ENCODE data around the gene IFT27. TPM values are rescaled to one million over a fixed set of nuclear protein-coding genes. Genes with fewer than 3 reads are reported as not detected.

The IFT27 gene
- total RNA-seq (2022) (8.3 and 9.2 TPM in 2 replicates), Bru-seq, nascent RNA (percentile 42 among the genes with signal in this experiment), BruChase-seq, experiment 1, labeled RNA remaining after a 2-hour chase (percentile 50 among the genes with signal in this experiment), BruChase-seq, experiment 2, labeled RNA remaining after a 6-hour chase (percentile 48 among the genes with signal in this experiment)
- long read RNA-seq, transcript IFT27-205 (7 exons, 1,095 nt): major isoform, 13 of 18 reads
- long read RNA-seq, partial matches to known transcripts: 1 of 18 reads
- long read RNA-seq, other reads (novel, unspliced or antisense): 4 of 18 reads

GRCh38 chr22:36775964-36776669 is at the start of gene IFT27:
Gene IFT27, minus strand, starts transcription at chr22:36776119. Its CDS starts 412 bp downstream, at chr22:36775707.
- POLR2A ChIA-PET: interaction anchor here (0.6 to 0.9 kb wide), 3 partner anchors 146 to 548 kb away, joined by 3 to 4 read pairs (median 3); no protein-coding TSS in a partner anchor

GRCh38 chr22:36824655-36825054 is 48.7 kb upstream of the IFT27 start:
- Mint-ChIP-seq H3K36me3 (ENCODE audit: insufficient read depth, unreplicated experiment) (no peaks in the 10 kb centered on the region), H3K4me1 (ENCODE audit: low read depth, unreplicated experiment) (no peaks in the 10 kb centered on the region), H3K4me3 (ENCODE audit: unreplicated experiment) (no peak overlapping the region), H3K27me3 (ENCODE audit: insufficient read depth, unreplicated experiment) (peaks cover 20% of the 10 kb centered on the region), H3K27ac (ENCODE audit: unreplicated experiment) (no peak overlapping the region), H3K9me3 (ENCODE audit: unreplicated experiment) (no peaks in the 10 kb centered on the region)
- peaks cover 1% of the 10 kb centered on the region; the same call in 1 of the 2 replicates for H3K27me3 ChIP-seq (replicated peaks; ENCODE audit: control insufficient read depth, insufficient read depth, low read length)
- DNase-seq: no peak
- H3K9me3 ChIP-seq: no peaks in the 10 kb centered on the region
- no peaks in the 10 kb centered on the region for H3K4me1 ChIP-seq
- ChIA-PET CTCF (no interaction called here), POLR2A (no interaction called here)
- no peak overlapping the region for H3K4me3 ChIP-seq (ENCODE audit: low read depth, low read length)
- intact Hi-C loops (cut with micrococcal nuclease; ENCODE audit: unreplicated experiment): no loop called here
- no TSS peak for BruUV-seq (replicated peaks)
- no peak for TF ChIP-seq CTCF (IDR thresholded peaks at IDR 0.05; ENCODE audit: insufficient read depth in 1 of 2, low read depth in 1 of 2, low read length in 1 of 2, severe bottlenecking in 1 of 2, unreplicated experiment in 1 of 2)
- H3K36me3 ChIP-seq (ENCODE audit: control insufficient read depth, insufficient read depth, low read length): no peaks in the 10 kb centered on the region

More at GRCh38 chr22:36775964-36776669, at the start of gene IFT27:
- Mint-ChIP-seq H3K27ac (ENCODE audit: unreplicated experiment) (peak within 1 kb of the TSS; percentile 57), H3K36me3 (ENCODE audit: insufficient read depth, unreplicated experiment) (no peaks in the 10 kb centered on the region), H3K9me3 (ENCODE audit: unreplicated experiment) (peaks cover 9% of the 10 kb centered on the region), H3K4me3 (ENCODE audit: unreplicated experiment) (peak within 1 kb of the TSS; percentile 81), H3K27me3 (ENCODE audit: insufficient read depth, unreplicated experiment) (peaks cover 4% of the 10 kb centered on the region), H3K4me1 (ENCODE audit: low read depth, unreplicated experiment) (peaks cover 5% of the 10 kb centered on the region)
- H3K4me3 ChIP-seq (ENCODE audit: low read depth, low read length): peak within 1 kb of the TSS; percentile 68
- intact Hi-C loops (cut with micrococcal nuclease; ENCODE audit: unreplicated experiment): loop anchor here (10.0 kb wide), 1 partner anchor 251 kb away; the partner anchor contains the start of gene EIF3D
- 0 out of 2 replicates have a peak, but pooled peaks cover 5% of the 10 kb centered on the region for H3K4me1 ChIP-seq
- no TSS peak for BruUV-seq (replicated peaks)
- no peaks in the 10 kb centered on the region for H3K9me3 ChIP-seq
- H3K27me3 ChIP-seq (replicated peaks; ENCODE audit: control insufficient read depth, insufficient read depth, low read length): no peaks in the 10 kb centered on the region
- CTCF ChIA-PET: interaction anchor here (0.5 to 1.9 kb wide), 15 partner anchors 17 to 424 kb away, joined by 3 to 20 read pairs (median 3); partner anchors contain the start of genes CACNG2 and EIF3D
- H3K36me3 ChIP-seq (ENCODE audit: control insufficient read depth, insufficient read depth, low read length): no peaks in the 10 kb centered on the region
- TF ChIP-seq CTCF (IDR thresholded peaks at IDR 0.05; ENCODE audit: insufficient read depth in 1 of 2, low read depth in 1 of 2, low read length in 1 of 2, severe bottlenecking in 1 of 2, unreplicated experiment in 1 of 2): no peak
- DNase-seq: peak; percentile 97 to 99

- CTCF ChIA-PET: no interaction called here
- POLR2A ChIA-PET: interaction anchor here (0.5 kb wide), 1 partner anchor 84 kb away, joined by 4 read pairs; no protein-coding TSS in a partner anchor
- H3K36me3 ChIP-seq (ENCODE audit: control insufficient read depth, insufficient read depth, low read length): no peaks in the 10 kb centered on the region
Measured at GRCh38 chr22:36823186-36823839, 47.4 kb upstream of the IFT27 start.

More at GRCh38 chr22:36823186-36823839, 47.4 kb upstream of the IFT27 start:
- Mint-ChIP-seq H3K27me3 (ENCODE audit: insufficient read depth, unreplicated experiment) (peaks cover 27% of the 10 kb centered on the region), H3K4me1 (ENCODE audit: low read depth, unreplicated experiment) (no peaks in the 10 kb centered on the region), H3K36me3 (ENCODE audit: insufficient read depth, unreplicated experiment) (no peaks in the 10 kb centered on the region), H3K4me3 (ENCODE audit: unreplicated experiment) (no peak overlapping the region), H3K27ac (ENCODE audit: unreplicated experiment) (no peak overlapping the region), H3K9me3 (ENCODE audit: unreplicated experiment) (no peaks in the 10 kb centered on the region)
- H3K4me3 ChIP-seq (ENCODE audit: low read depth, low read length): no peak overlapping the region
- intact Hi-C loops (cut with micrococcal nuclease; ENCODE audit: unreplicated experiment): no loop called here
- no peak for DNase-seq
- H3K9me3 ChIP-seq: no peaks in the 10 kb centered on the region
- no TSS peak for BruUV-seq (replicated peaks)
- TF ChIP-seq CTCF (IDR thresholded peaks at IDR 0.05; ENCODE audit: insufficient read depth in 1 of 2, low read depth in 1 of 2, low read length in 1 of 2, severe bottlenecking in 1 of 2, unreplicated experiment in 1 of 2): no peak
- peaks cover 1% of the 10 kb centered on the region; the same call in 1 of the 2 replicates for H3K27me3 ChIP-seq (replicated peaks; ENCODE audit: control insufficient read depth, insufficient read depth, low read length)
- no peaks in the 10 kb centered on the region for H3K4me1 ChIP-seq

Data from Caco-2 (cell line).